ENCODE results near the gene NFKB1. TPM values are rescaled to one million over a fixed set of nuclear protein-coding genes. Genes with fewer than 3 reads are reported as not detected.

NFKB1 gene
- total RNA-seq, 2 experiments from 2014 or later = 84.7 to 88.1 TPM

GRCh38 chr4:102503301-102503746 lies 2.2 kb downstream of the NFKB1 start:
- POLR2A ChIA-PET = interaction anchor here (0.8 to 5.5 kb wide), 7 partner anchors 16 to 323 kb away, joined by 3 to 43 read pairs (median 20); partner anchors contain the start of genes SLC39A8 and UBE2D3
- Mint-ChIP-seq H3K9me3 (no peaks in the 10 kb centered on the region), H3K4me3 (peak overlapping the region; percentile 89), H3K27ac (peak overlapping the region; percentile 29), H3K4me1 (peaks cover 37% of the 10 kb centered on the region), H3K36me3 (ENCODE audit: low read depth) (peaks cover 24% of the 10 kb centered on the region), H3K27me3 (no peaks in the 10 kb centered on the region)
- DNase-seq = no peak
- CTCF ChIA-PET = interaction anchor here (1.0 kb wide), 1 partner anchor 95 kb away, joined by 3 read pairs; no protein-coding TSS in a partner anchor

- Mint-ChIP-seq H3K36me3 (ENCODE audit: low read depth) (peaks cover 28% of the 10 kb centered on the region), H3K9me3 (no peaks in the 10 kb centered on the region), H3K27me3 (no peaks in the 10 kb centered on the region), H3K27ac (peak overlapping the region; percentile 29), H3K4me3 (peak overlapping the region; percentile 89), H3K4me1 (peaks cover 40% of the 10 kb centered on the region)
- POLR2A ChIA-PET = interaction anchor here (1.9 to 5.5 kb wide), 2 partner anchors 82 to 323 kb away, joined by 5 to 43 read pairs; partner anchors contain the start of gene UBE2D3
- no peak for DNase-seq
- CTCF ChIA-PET = no interaction called here
These were observed 3.0 kb downstream of the NFKB1 start for GRCh38 chr4:102503831-102504786.

GRCh38 chr4:102504941-102505340 lies 3.8 kb downstream of the NFKB1 start:
- DNase-seq = no peak
- Mint-ChIP-seq H3K4me3 (no peak overlapping the region), H3K27me3 (no peaks in the 10 kb centered on the region), H3K4me1 (peaks cover 47% of the 10 kb centered on the region), H3K27ac (no peak overlapping the region), H3K36me3 (ENCODE audit: low read depth) (peaks cover 35% of the 10 kb centered on the region), H3K9me3 (peaks cover 3% of the 10 kb centered on the region)
- POLR2A ChIA-PET = interaction anchor here (1.6 kb wide), 1 partner anchor 14 kb away, joined by 3 read pairs; no protein-coding TSS in a partner anchor
- CTCF ChIA-PET = no interaction called here

- Mint-ChIP-seq H3K36me3 (ENCODE audit: low read depth) (peaks cover 43% of the 10 kb centered on the region), H3K27ac (no peak overlapping the region), H3K9me3 (peaks cover 5% of the 10 kb centered on the region), H3K4me3 (no peak overlapping the region), H3K27me3 (no peaks in the 10 kb centered on the region), H3K4me1 (peaks cover 47% of the 10 kb centered on the region)
- no peak for DNase-seq
- ChIA-PET POLR2A (interaction anchor here (1.6 kb wide), 1 partner anchor 13 kb away, joined by 3 read pairs; no protein-coding TSS in a partner anchor), CTCF (no interaction called here)
These were observed 4.5 kb downstream of the NFKB1 start for GRCh38 chr4:102505708-102506107.

- ChIA-PET CTCF (no interaction called here), POLR2A (interaction anchor here (1.6 kb wide), 1 partner anchor 13 kb away, joined by 3 read pairs; no protein-coding TSS in a partner anchor)
- H3K36me3 Mint-ChIP-seq (ENCODE audit: low read depth) = peaks cover 48% of the 10 kb centered on the region
- H3K27ac Mint-ChIP-seq = no peak overlapping the region
- peaks cover 47% of the 10 kb centered on the region for H3K4me1 Mint-ChIP-seq
- no peak overlapping the region for H3K4me3 Mint-ChIP-seq
- no peak for DNase-seq
- H3K9me3 Mint-ChIP-seq = peaks cover 5% of the 10 kb centered on the region
- no peaks in the 10 kb centered on the region for H3K27me3 Mint-ChIP-seq
These were observed 5.4 kb downstream of the NFKB1 start for GRCh38 chr4:102506523-102506922.

- H3K36me3 Mint-ChIP-seq (ENCODE audit: low read depth) = peaks cover 68% of the 10 kb centered on the region
These were observed 10.9 kb downstream of the NFKB1 start for GRCh38 chr4:102511830-102512605.

GRCh38 chr4:102514298-102514964 lies 13.3 kb downstream of the NFKB1 start:
- ChIA-PET CTCF (no interaction called here), POLR2A (interaction anchor here (0.7 kb wide), 1 partner anchor 84 kb away, joined by 3 read pairs; no protein-coding TSS in a partner anchor)
- Mint-ChIP-seq H3K27ac (no peak overlapping the region), H3K27me3 (no peaks in the 10 kb centered on the region), H3K9me3 (peaks cover 19% of the 10 kb centered on the region), H3K4me3 (no peak overlapping the region), H3K4me1 (peaks cover 31% of the 10 kb centered on the region), H3K36me3 (ENCODE audit: low read depth) (peaks cover 66% of the 10 kb centered on the region)
- DNase-seq = no peak

More at GRCh38 chr4:102511830-102512605, 10.9 kb downstream of the NFKB1 start:
- peaks cover 19% of the 10 kb centered on the region for H3K9me3 Mint-ChIP-seq
- H3K27ac Mint-ChIP-seq = no peak overlapping the region
- no peak for DNase-seq
- POLR2A ChIA-PET = interaction anchor here (0.8 to 1.6 kb wide), 3 partner anchors 10 to 357 kb away, joined by 3 to 8 read pairs (median 5); partner anchors contain the start of genes CISD2 and NFKB1
- no peak overlapping the region for H3K4me3 Mint-ChIP-seq
- peaks cover 28% of the 10 kb centered on the region for H3K4me1 Mint-ChIP-seq
- CTCF ChIA-PET = no interaction called here
- H3K27me3 Mint-ChIP-seq = no peaks in the 10 kb centered on the region

- CTCF ChIA-PET = no interaction called here
- Mint-ChIP-seq H3K27ac (no peak overlapping the region), H3K4me1 (peaks cover 46% of the 10 kb centered on the region), H3K9me3 (peaks cover 13% of the 10 kb centered on the region), H3K27me3 (no peaks in the 10 kb centered on the region), H3K36me3 (ENCODE audit: low read depth) (peaks cover 44% of the 10 kb centered on the region), H3K4me3 (no peak overlapping the region)
- POLR2A ChIA-PET = interaction anchor here (1.9 to 3.9 kb wide), 2 partner anchors 10 to 17 kb away, joined by 5 to 20 read pairs; partner anchors contain the start of gene NFKB1
- no peak for DNase-seq
These were observed 16.6 kb downstream of the NFKB1 start for GRCh38 chr4:102517753-102518152.

GRCh38 chr4:102518703-102519131 lies 17.6 kb downstream of the NFKB1 start:
- H3K4me1 Mint-ChIP-seq = peaks cover 54% of the 10 kb centered on the region
- peaks cover 45% of the 10 kb centered on the region for H3K36me3 Mint-ChIP-seq (ENCODE audit: low read depth)
- ChIA-PET POLR2A (interaction anchor here (1.2 to 3.9 kb wide), 3 partner anchors 9 to 17 kb away, joined by 3 to 20 read pairs (median 5); partner anchors contain the start of gene NFKB1), CTCF (no interaction called here)
- H3K27ac Mint-ChIP-seq = no peak overlapping the region
- DNase-seq = no peak
- no peaks in the 10 kb centered on the region for H3K27me3 Mint-ChIP-seq
- no peak overlapping the region for H3K4me3 Mint-ChIP-seq
- H3K9me3 Mint-ChIP-seq = peaks cover 13% of the 10 kb centered on the region

GRCh38 chr4:102519925-102520324 lies 18.8 kb downstream of the NFKB1 start:
- Mint-ChIP-seq H3K4me3 (no peak overlapping the region), H3K4me1 (peaks cover 56% of the 10 kb centered on the region), H3K27me3 (no peaks in the 10 kb centered on the region), H3K9me3 (peaks cover 11% of the 10 kb centered on the region), H3K27ac (no peak overlapping the region), H3K36me3 (ENCODE audit: low read depth) (peaks cover 42% of the 10 kb centered on the region)
- ChIA-PET POLR2A (interaction anchor here (1.2 to 3.9 kb wide), 5 partner anchors 7 to 78 kb away, joined by 3 to 20 read pairs (median 5); partner anchors contain the start of gene NFKB1), CTCF (interaction anchor here (0.9 kb wide), 1 partner anchor 108 kb away, joined by 4 read pairs; no protein-coding TSS in a partner anchor)
- no peak for DNase-seq

GRCh38 chr4:102521570-102521969 lies 20.4 kb downstream of the NFKB1 start:
- Mint-ChIP-seq H3K36me3 (ENCODE audit: low read depth) (peaks cover 36% of the 10 kb centered on the region), H3K9me3 (peaks cover 2% of the 10 kb centered on the region), H3K4me3 (no peak overlapping the region), H3K27ac (no peak overlapping the region), H3K4me1 (peaks cover 65% of the 10 kb centered on the region), H3K27me3 (no peaks in the 10 kb centered on the region)
- POLR2A ChIA-PET = interaction anchor here (1.8 kb wide), 1 partner anchor 22 kb away, joined by 6 read pairs; no protein-coding TSS in a partner anchor
- no peak for DNase-seq
- CTCF ChIA-PET = interaction anchor here (1.3 kb wide), 1 partner anchor 11 kb away, joined by 3 read pairs; no protein-coding TSS in a partner anchor

GRCh38 chr4:102522031-102522440 lies 20.9 kb downstream of the NFKB1 start:
- ChIA-PET CTCF (interaction anchor here (1.3 kb wide), 1 partner anchor 11 kb away, joined by 3 read pairs; no protein-coding TSS in a partner anchor), POLR2A (interaction anchor here (1.4 to 1.8 kb wide), 2 partner anchors 19 to 22 kb away, joined by 3 to 6 read pairs; no protein-coding TSS in a partner anchor)
- Mint-ChIP-seq H3K9me3 (no peaks in the 10 kb centered on the region), H3K4me3 (no peak overlapping the region), H3K4me1 (peaks cover 68% of the 10 kb centered on the region), H3K27ac (no peak overlapping the region), H3K36me3 (ENCODE audit: low read depth) (peaks cover 32% of the 10 kb centered on the region), H3K27me3 (no peaks in the 10 kb centered on the region)
- DNase-seq = no peak
